Kidney tubule cell (primary cell): ENCODE measurements around the gene FOXRED2.
A peak's percentile ranks its signal among the peaks of the same experiment; 100 is the strongest.
"Not testable (repeated sequence)": the region's sequence is repeated elsewhere in the genome, so short reads cannot be mapped to it uniquely, and the experiment has no call there.

ENCODE experiments used
- DNase-seq: peaks from one replicate; pipeline ENCODE4 v3.0.0-alpha.2; 2018; ENCODE audit warnings: low spot score

Gene FOXRED2

DNA sequence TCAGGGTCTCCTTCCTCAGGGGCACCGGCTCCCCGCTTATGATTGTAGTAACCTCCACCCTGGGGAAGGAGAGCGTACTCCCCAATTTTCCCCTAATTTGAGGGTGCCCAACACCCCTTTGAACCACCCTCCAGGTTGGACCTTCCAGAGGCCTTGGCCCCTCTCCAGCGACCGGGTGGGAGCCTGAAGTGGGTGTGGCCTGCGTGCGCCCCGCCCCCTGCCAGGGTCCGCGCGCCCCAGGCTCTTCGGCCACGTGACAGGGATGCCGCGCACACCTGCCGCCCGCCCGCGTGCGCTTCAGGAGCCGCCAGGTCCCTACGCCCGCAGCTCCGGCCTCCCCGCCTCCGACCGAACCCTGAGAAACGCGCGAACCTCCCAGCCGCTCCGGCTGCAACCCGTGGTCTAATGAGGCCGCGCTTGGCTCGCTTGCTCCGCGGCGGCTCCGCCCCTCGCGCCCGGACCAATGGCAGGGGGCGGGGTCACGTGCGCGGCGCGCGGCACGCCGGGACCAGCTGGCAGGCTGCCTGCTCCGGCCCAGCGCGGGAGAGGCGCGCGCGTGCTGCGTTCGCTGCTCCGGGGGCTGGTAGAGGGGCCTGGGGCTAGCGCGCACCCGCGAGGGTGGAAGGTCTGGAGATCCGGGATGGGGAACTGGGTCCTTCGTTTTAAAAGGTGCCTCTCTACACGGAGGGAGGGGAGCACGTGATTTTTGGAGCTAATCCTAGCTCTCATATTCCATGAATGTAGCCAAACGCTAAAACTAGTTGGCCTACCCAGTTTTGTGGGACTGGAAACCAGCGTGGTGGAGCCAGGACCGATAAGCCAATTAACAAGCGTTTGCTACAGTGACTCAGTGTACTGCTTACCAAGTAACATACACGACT, at the start of gene FOXRED2:
FOXRED2 (minus strand) TSS at position 404 of the 881 bp plus-strand sequence. CDS start 618 bp downstream, outside the sequence.
- DNase-seq: peak; percentile 78

DNA sequence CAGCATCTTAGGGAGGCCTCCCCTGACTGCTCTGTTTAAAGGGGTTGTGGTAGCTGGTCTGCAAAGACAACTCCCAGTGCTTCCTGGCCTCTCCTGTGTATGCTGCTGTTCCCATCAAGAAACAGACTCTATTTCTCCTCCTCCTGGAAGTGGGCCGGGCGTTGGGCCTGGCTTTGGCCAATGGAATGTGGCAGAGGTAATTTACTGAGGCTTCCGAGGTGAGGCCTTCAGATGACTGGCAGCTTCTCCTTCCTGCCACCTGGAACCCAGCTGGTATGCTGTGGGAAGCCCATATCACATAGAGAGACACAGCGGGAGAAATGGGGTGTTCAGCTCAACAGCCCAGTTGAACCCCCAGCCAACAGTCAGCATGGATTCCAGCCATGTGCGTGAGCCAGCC, 47.3 kb upstream of the FOXRED2 start:
- no peak for DNase-seq

DNA sequence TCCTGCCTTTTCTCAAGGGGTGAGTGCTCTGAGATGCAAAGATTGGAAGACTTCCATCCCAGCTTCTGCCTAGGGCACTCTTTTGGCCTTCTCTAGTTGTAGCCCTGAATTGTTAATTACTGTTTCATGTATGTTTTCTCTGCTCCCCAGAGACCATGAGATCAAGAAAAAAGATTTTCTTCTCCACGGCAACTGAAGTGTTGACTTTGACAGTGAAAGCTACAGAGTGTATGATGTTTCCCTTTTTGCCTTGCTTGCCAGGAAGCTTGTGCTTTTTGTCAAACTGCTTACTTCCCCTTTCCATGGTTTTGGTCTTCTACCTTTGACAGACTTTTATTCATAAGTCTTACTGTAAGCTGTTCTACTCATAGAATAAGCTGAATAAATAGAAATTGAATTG, 45.4 kb upstream of the FOXRED2 start:
- no peak for DNase-seq

DNA sequence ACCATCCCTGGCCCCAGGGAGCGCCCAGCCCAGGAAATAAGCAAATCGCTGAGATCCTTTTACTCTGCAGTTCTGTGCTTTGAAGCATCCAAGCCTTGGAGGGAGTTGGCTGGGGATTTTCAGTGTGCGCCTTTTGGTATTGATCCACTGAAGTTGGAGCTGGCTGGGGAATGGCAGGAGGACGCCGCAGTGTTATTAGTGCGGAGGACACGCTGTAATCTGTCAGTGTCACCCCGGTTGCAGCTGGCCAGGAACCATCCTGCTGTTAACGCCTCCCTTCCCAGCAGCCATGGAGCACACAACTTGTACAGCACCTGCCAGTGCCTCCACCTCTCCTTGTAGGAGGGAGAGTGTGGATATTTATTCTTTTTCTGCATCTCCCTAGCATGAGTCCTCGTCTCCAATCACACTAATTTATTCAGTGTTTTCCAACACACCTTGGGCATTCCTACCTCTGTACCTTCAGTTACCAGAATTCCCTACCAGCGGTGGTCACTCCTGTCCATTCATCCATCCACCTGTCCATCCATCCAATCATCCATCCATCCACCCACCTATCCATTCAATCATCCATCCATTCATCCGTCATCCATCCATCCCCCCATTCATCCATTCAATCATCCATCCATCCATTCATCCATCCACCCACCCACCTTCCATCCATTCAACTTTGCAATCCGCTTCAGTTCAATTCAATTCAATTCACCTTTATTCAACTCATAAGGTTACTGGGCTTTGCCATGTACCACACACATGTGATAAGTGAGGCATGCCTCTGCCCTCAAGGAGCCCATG, 44.1 kb upstream of the FOXRED2 start:
- no peak for DNase-seq

DNA sequence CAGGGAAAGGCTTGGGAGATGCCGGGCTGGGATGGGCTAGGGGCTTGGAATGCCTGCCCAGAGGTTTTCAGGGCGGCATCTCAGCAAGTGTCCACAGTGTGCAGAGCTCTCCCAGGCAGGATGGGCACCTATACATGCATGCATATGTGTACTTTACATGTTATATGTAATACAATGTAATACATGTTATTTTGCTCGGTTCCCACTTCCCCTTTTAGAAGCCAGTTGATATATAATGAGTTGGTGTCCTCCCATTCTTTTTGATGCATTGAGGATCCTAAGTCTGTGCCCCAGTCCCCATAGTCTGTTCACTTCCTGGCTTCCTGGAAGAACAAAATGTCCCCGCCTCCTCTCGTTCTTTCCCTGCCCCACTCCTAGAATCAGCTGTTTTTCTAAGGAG, 42.2 kb upstream of the FOXRED2 start:
- no peak for DNase-seq

DNA sequence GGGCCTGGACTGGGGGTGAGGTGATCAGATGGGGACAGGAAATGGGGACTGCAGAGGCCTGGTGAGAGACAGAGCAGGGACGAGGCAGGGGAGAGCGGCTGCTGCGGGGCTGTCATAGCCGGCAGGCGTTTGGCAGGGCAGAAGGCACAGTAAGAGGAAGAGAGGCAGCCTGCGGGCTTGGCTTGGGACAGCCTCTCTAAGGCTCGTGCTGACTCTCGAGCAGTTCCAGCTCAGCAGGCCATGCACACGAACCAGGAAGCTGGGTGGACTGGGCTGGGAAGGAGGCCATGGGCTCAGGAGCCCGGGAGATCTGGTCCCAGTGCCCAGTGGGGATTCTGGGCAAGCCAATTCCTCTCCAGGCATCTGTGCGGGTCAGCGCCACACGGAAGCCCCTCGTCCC, 41.8 kb upstream of the FOXRED2 start:
- peak; percentile 20 for DNase-seq

DNA sequence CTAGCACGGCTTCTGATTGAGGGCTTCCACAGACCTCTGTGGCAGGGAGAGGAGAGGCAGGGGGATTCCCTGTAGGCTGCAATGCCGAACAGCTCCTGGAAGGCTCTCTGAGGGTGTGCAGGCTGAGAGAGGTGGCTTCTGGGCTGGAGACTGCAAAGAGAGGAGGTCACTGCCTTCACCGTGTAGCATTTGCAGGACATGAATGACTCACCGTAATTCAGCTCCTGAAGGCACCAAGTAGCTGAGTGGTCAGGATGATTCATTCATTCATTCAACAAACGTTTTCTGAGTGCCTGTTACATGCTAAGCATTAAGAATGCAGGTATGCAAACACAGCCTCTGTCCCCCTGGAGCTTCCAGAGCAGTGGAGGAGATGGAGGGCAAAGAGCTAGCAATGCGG, 40.1 kb upstream of the FOXRED2 start:
- DNase-seq: peak; percentile 94

DNA sequence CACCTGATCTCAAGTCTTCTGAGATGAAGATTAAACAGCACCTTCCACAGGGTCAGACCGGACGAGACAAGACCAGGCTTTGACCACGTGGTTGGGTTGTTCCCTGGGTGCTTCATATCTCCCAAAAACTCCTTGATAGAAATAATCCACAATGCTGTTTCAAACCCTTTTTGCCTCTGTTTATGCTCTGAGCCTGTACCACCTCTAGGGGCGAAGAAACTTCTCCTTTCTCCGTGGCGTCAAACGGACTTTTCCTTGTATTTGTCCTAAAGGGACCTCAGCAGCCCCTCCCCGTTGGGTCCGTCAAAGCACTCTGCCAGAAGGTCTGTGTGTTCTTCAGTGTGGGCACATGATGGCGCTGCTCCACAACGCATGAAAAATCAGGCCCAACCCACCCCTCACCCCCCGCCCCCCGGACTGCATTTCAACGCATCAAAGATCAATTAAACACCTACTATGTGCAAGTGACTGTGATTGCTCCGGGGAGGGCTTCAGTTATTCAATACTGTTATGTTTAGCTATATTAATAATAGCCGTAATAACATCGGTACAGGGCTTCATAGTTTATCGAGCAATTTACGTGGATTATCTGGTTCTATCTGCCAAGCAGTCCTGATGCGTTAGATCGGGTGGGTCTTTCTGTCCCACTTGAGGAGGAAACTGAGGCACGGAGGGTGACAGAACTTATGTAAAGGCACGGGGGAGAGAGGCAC, 39.4 kb upstream of the FOXRED2 start:
- peak; percentile 51 for DNase-seq

DNA sequence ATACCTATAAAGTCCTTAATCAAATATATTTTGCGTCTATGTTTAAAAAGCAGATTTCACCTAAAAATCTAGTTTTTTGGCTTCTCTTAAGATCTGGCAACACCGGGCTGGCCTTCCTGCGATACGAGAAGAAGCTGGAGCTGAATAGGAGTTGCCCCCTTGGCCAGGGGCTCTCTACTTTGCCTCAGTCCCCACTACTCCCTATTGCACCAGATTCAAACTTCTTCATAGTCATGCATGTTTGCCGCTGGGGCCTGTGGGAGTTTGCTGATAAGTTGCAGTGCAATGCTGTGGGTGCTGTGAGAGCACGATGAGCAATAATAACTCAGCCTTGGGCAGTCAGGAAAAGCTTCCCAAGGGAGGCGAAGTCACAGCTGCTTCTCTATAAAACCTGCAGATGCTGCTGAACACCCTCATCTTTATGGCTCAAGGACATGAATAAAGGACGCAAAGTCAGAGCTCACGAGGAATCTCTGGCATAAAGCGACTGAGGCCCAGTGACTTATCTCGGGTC, 37.3 kb upstream of the FOXRED2 start:
- peak; percentile 23 for DNase-seq

DNA sequence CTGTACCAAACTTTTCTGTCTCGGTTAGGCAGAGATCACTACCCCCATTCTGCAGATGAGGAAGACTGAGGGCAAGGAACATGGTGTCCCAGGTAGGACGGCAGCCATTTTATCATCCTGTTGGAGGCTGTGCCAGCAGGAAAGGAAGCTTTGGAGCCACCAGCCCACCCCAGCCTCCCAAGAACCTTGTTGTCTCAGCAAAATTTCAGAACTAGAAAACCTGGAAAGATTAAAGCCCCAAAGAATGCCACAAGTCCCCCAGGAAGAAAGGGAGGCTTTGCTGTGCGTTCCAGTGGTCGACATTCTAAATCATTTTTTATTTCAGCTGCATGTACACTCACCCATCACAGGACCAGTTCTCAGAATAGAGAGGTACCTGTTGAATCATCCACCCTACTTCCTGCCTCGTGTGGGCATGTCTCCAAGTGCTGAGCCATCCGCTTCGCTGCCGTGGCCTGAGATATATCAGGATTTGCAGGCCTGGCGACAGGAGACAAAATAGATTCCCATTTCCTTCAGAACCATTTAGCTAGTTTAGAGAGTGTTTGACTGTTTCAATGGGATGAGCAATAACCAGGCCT, 35.1 kb upstream of the FOXRED2 start:
- peak; percentile 99 for DNase-seq

DNA sequence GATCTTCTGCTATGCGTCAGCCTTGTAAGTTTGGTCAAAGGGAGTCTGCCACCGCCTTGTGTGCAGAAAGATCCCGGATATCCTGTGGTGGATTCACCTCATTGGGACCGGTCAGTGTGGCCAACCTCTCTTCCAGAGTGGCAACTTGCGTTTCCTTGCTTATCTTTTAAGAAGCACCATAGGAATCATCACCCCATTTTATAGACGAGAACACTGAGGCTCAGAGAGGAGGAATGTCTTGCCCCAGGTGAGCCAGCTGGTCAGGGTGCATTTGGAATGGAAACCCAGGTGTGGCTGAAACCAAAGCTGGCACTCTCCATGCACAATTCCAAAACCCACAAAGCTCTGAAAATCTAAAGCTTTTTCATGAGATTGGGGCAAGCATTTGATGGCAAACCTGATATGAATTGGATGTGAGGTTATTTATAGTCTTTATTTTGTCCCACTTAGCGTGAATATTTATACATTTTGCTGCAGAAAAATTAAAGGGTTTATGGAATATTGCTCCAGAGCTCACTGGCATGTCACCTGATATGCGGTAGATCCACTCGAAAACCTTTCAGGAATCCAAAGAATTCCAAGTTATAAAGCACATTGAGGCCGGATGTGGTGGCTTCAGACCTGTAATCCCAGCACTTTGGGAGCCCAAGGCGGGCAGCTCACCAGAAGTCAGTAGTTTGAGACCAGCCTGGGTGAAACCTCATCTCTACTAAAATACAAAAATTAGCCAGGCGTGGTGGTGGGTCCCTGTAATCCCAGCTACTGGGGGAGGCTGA, 34.2 kb upstream of the FOXRED2 start:
- peak; percentile 96 for DNase-seq

DNA sequence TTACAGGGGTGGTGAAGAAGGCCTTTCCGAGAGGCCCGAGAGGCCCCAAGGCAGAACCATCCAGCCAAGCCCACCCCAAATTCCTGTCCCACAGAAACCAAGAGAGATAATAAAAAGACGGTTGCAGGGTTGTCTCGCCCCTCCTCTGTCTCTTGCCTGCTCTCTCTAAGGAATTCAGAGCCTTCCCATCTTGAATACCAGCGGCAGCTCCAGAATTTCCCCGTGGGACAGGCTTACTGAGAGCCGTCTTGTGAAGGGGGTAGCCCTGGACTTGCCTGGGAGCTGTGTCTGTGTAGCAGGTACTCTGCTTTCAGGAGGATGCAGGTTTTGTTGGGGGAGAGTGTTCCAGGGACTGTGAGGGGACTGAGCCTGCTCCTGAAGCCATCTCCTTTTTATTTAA, 31.7 kb upstream of the FOXRED2 start:
- DNase-seq: no peak

DNA sequence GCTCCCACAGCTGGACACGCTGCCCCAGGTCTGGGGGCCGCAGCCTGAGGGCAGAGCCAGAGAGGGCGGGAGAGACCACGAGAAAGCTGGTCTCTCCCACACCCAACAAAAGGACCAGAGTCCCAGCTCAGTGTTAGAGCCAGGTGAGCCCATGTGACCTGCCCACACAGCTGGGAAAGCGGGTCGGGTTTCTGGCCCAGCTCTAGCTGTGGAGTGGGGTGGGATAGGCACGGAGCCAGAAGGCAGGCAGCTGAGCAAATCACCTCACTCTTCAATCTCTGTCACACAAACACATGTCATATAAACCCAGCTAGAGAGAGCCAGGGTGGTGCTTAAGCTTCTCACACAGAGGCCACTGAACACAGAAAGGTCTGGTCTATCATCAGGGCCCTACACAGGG, 29.9 kb upstream of the FOXRED2 start:
- no peak for DNase-seq

DNA sequence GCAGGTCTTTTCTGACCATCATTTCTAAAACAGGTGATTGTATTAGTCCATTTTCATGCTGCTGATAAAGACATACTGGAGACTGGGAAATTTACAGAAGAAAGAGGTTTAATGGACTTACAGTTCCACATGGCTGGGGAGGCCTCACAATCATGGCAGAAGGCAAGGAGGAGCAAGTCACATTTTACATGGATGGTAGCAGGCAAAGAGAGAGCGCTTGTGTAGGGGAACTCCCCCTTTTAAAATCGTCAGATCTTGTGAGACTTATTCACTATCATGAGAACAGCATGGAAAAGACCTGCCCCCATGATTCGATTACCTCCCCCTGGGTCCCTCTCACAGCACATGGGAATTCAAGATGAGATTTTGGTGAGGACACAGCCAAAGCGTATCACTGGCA, 26.5 kb upstream of the FOXRED2 start:
- not testable (repeated sequence) for DNase-seq

DNA sequence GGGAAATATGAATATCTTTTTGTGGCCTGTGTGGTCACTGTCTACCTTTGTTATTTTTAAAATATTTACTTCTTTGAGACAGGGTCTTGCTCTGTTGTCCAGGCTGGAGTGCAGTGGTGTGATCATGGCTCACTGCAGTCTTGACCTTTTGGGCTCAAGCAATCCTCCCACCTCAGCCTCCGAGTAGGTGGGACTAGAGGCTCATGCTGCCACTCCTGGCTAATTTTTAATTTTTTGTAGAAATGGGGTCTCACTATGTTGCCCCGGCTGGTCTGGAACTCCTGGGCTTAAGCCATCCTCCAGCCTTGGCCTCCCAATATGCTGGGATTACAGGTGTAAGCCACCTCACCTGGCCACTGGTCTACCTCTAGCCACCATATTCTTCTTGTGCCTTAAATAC, 25.6 kb upstream of the FOXRED2 start:
- no peak for DNase-seq

DNA sequence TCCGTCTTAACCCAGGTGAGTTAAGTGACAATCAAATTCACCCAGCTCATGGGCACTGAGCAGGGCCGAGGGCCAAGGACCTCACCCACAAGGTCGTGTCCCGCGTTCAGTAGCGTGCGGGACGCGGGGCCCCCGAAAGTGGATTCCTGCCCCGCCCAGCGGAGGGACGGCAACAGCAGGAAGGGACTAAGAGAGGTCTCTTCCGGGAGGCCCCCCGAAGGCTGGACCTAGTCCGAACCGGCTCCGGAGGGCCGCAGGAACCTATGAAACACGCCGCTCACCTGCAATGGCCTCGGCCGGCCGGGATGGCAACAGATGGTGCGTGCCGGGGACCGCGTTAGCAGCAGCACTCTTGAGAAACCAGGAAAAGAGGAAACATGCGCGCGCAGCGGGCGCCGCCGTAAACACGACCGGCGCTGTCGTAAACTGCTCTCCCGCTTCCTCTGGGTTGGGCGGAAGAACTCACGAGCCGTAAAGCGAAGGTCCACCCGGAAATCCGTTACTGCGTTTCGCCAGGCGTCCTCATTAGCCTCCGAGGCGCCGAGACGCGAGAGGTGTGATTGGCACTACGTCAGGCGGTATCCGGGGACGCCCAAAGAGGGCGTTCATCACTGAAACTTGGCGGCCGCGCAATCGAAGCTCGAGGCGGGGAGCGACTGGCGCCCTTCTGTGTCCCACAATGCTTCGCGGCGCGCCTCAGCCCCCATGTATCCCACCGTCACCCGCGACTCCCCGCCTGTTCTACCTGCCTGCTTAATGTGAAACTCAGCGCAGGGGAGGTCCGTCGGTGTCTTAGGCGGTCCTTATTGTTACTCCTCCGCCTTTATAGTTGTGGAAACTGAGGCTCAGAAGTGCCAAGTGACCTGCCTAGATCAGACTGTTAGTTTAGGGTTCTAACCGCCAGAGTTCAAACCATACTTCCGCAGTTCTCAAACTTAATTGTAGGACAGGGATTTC, 22.2 kb upstream of the FOXRED2 start, which contains the start of gene EIF3D:
EIF3D (minus strand) TSS at position 372 of the 957 bp plus-strand sequence. CDS start 3,045 bp downstream, outside the sequence.
- peak; percentile 100 for DNase-seq

DNA sequence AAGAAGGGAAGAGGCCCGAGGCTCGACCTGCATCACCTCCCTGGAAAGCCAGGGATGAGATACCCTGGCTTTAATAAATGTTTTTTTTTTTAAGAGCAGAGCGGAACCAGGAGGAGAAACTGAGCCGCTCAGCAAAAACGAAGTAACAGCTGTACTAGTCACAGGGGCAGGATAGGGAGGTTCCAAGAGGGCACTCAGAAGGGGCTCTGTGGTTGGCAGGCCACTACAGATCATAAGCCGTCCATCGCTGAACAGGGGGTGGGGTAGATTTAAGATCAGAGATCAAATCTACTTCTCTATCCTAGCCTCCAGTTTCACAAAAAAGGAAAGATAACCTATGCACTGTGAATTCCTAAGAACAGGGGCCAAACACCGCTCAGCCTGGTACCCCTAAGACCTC, 21.5 kb upstream of the FOXRED2 start:
- DNase-seq: peak; percentile 24

DNA sequence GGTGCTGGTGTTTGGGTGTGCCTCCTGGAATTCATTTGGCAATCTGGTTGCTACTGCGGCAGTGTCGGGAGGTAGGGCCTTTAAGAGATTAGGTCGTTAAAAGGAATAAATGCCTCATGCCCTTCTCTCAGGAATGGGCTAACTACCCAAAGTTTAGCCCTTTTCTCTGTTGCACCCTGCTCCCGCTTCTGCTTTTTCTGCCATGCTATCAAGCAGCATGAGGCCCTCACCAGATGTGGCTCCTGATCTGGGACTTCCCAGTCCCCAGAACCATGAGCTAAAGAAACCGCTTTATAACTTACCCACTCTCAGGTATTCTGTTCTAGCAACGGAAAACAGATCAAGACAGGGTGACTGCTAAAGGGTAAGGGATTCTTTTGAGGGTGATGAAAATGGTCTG, 15.8 kb upstream of the FOXRED2 start:
- no peak for DNase-seq

DNA sequence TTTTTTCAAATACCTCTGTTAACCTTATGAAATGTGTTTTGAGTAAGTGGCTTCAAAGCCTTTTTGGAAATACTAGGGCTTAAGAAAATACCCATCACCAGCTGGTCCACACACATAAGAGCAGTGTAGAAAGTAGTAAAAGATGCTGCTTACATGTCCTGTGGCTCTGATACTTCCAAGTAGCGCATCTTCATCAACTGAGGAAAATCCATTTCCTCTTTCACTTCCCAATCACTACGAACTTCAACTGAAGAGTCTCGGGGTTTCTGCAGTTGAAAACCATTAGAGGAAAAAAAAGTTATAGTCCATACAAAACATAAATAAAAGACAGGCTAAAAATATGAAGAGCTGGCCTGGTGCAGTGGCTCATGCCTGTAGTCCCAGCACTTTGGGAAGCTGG, 13.6 kb upstream of the FOXRED2 start:
- DNase-seq: no peak

DNA sequence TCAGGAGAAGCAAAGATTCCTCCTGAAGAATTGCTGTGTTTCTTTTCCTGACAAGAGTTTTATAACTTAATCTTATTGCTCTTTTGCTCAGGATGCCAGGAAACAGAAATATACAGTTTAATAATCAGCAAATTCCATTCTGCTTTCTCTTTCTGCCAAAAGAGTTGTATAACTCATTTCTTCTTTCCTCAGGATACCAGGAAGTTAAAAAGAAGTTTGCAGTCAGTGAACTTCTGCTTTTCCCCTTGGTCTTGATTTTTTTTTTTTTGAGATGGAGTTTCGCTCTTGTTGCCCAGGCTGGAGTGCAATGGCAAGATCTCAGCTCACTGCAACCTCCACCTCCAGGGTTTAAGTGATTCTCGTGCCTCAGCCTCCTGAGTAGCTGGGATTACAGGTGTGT, 13.1 kb upstream of the FOXRED2 start:
- not testable (repeated sequence) for DNase-seq
